BJ (cell line): ENCODE measurements around the gene CYP2E1. TPM values are rescaled to one million over a fixed set of nuclear protein-coding genes. Genes with fewer than 3 reads are reported as not detected.
"Not testable (repeated sequence)": the region's sequence is repeated elsewhere in the genome, so short reads cannot be mapped to it uniquely, and the experiment has no call there.

Experiments used
- CTCF ChIA-PET: fragments of 350-600 bp; formaldehyde crosslinking; extraction: SDS; loops from one replicate; lab custom pipeline; 2021; ENCODE audit warnings: antibody characterized with exemption, inconsistent platforms; lab: Yijun Ruan, JAX
- POLR2A ChIA-PET: fragments of 300-600 bp; sonication (Branson Sonifier 250); formaldehyde crosslinking; extraction: SDS; loops from one replicate; lab custom pipeline; 2021; ENCODE audit warnings: antibody characterized with exemption; lab: Charles Lee
- DNase-seq: peaks from one replicate; pipeline ENCODE4 v3.0.0-alpha.2; 2011; ENCODE audit warnings: low read depth
- H3K27me3 ChIP-seq: 2 replicates; pipeline ENCODE4 v1.6.0; 2011; ENCODE audit warnings: low read length; ENCODE audit not compliant: control insufficient read depth, insufficient read depth
- H3K36me3 ChIP-seq: 2 replicates; pipeline ENCODE4 v1.5.1; 2011; ENCODE audit warnings: low read length; ENCODE audit not compliant: control insufficient read depth, insufficient read depth
- H3K4me3 ChIP-seq: 2 replicates; pipeline ENCODE4 v1.5.1; 2011; ENCODE audit warnings: low read depth, mild to moderate bottlenecking, control low read depth, low read length
- polyA plus RNA-seq: library from polyadenylated mRNA; depleted of rRNA; stranded (reverse); fragments of >200 nt; gene quantifications from 2 replicates; pipeline ENCODE4 v1.2.3, GENCODE V29; 2011
- TF ChIP-seq, protein P1 (sequence below): IDR thresholded peaks from 2 replicates; pipeline ENCODE4 v1.5.1; 2011; ENCODE audit warnings: low read depth, mild to moderate bottlenecking, control low read depth, inconsistent platforms, low read length, moderate library complexity; ENCODE audit not compliant: insufficient read depth

The CYP2E1 gene
- polyA plus RNA-seq, 1 experiment, result 1.9 TPM

DNA sequence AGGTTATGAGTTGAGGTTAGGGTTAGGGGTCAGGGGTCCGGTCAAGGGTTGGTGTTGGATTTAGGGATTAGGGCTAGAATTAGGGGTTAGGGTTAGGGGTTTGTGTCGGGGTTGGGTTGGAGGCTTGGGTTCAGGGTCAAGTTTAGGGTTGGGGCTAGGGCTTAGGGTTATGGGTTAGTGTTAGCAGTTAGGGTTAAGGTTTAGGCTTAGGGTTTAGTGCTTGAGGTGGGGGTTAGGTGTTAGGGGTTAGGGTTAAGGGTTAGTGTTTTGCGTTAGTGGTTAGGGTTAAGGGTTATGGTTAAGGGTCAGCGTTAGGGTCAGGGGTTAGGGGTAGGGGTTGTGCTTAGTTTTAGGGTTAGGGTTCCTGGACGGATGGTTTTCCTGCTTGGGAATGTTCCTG lies 40.0 kb downstream of the CYP2E1 start:
- Histone ChIP-seq H3K36me3 (no peaks in the 10 kb centered on the region), H3K4me3 (no peak overlapping the region), H3K27me3 (no peaks in the 10 kb centered on the region)
- POLR2A ChIA-PET, result no interaction called here
- no peak for DNase-seq
- TF ChIP-seq, protein P1, sequence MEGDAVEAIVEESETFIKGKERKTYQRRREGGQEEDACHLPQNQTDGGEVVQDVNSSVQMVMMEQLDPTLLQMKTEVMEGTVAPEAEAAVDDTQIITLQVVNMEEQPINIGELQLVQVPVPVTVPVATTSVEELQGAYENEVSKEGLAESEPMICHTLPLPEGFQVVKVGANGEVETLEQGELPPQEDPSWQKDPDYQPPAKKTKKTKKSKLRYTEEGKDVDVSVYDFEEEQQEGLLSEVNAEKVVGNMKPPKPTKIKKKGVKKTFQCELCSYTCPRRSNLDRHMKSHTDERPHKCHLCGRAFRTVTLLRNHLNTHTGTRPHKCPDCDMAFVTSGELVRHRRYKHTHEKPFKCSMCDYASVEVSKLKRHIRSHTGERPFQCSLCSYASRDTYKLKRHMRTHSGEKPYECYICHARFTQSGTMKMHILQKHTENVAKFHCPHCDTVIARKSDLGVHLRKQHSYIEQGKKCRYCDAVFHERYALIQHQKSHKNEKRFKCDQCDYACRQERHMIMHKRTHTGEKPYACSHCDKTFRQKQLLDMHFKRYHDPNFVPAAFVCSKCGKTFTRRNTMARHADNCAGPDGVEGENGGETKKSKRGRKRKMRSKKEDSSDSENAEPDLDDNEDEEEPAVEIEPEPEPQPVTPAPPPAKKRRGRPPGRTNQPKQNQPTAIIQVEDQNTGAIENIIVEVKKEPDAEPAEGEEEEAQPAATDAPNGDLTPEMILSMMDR, result no peak
- CTCF ChIA-PET, result no interaction called here

DNA sequence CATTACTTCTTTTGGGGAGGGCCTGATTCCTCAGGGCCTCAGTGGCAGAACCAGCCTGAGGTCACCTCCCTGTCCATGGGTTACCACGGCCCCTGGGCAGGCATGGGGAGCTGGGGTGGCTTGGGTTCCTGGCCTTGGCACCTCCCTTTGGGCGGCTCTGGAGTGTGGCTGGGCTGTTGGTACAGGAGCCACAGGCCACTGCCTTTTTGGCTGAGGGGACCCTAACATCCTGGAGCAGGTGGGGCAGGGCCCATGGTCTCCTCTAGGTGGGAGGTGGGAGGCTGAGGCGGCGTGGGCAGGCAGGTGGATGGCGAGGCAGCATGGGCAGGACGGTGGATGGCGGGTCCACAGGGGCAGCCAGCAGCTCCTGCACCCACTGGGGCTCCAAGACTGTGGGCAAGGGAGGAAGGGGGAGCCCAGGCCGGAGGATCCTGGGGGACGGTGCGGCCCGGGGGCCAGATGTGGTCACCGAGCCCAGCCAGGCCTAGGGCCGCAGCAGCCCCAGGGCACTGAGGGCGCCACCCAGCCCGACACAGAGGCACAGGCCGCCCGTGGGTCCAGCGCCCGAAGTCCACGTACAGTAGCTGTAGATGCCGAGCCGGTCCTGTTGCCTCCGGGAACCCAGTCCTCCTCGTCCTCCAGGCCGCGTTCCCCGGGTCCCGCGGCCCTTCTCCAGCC lies 40.6 kb downstream of the CYP2E1 start:
- ChIA-PET POLR2A (no interaction called here), CTCF (no interaction called here)
- DNase-seq, result no peak
- TF ChIP-seq, protein P1, result no peak
- no peak overlapping the region for H3K4me3 ChIP-seq
- H3K36me3 ChIP-seq, result no peaks in the 10 kb centered on the region
- H3K27me3 ChIP-seq, result no peaks in the 10 kb centered on the region

DNA sequence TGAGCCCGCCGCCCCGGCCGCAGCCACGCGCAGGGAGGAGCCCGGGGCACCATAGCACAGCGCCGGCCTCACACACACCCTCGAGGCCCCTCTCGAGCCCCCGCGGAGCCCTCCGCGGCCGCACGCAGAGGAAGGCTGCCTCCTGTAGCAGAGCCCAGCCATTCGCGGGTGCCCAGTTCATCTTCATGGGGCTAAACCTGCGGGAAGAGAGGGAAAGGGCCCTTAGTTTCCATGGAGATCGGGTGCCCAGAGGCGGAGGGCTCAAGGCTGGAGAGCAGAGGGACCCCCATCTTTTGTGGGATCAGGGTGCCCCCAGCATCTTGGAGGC lies 41.1 kb downstream of the CYP2E1 start:
- no peak for DNase-seq
- Histone ChIP-seq H3K27me3 (no peaks in the 10 kb centered on the region), H3K4me3 (no peak overlapping the region), H3K36me3 (no peaks in the 10 kb centered on the region)
- CTCF ChIA-PET, result no interaction called here
- TF ChIP-seq, protein P1, result no peak
- POLR2A ChIA-PET, result no interaction called here

DNA sequence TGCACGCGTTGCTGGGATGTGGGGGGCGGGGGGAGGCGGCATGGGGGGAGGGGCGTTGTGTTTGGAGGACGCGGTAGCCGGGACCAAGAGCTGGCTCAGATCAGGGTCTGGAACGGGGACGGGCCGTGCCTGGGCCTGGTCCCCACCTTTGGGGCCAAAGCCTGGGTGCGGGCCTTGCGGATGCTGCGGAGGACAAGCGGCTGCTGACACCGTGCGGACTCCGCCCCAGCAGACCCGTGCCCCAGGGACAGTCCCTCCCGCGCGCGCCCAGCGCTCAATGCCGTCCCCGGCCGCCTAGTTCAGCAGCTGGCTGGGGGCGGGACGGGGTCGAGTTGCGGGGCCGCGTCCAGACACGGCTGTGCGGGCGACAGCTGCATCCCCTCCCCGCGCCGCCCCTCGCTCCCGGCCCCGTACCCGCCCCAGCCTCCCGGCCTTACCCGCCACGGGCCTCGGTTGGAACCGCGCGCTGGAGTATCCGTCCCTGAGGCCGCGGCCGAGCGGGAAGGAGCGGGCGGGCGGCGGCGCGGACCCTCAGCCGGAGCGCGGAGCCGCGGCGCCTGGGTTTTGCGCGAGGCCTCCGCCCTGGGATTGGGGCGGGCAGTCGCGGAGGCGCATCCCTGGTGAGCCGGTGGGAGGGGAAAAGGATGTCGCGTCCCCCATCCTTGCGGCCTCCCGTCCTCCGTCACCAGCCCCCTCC lies 41.8 kb downstream of the CYP2E1 start:
- POLR2A ChIA-PET, H3K36me3 ChIP-seq, DNase-seq, CTCF ChIA-PET, H3K27me3 ChIP-seq: not testable (repeated sequence)
- H3K4me3 ChIP-seq, result peak overlapping the region; percentile 26

DNA sequence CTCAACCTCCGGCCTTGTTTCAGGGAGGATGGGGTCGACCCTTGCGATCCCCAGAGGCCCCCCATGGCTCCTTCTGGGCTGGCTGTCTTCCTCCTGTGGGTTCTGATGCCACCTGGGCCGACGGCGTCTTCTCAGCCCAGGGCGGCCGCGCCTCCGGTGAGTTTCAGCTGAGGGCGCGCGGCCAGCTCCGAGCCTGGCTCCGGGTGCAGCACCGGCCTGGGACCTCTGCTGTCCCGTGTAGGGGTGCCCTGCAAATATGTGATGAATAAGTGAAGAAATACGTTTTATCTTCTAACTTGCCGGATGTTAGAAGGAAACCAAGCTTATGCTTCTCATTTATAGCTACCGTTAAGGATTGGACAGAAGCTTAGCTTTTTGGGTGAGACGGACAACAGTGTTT lies 42.6 kb downstream of the CYP2E1 start:
- POLR2A ChIA-PET, H3K36me3 ChIP-seq: not testable (repeated sequence)

DNA sequence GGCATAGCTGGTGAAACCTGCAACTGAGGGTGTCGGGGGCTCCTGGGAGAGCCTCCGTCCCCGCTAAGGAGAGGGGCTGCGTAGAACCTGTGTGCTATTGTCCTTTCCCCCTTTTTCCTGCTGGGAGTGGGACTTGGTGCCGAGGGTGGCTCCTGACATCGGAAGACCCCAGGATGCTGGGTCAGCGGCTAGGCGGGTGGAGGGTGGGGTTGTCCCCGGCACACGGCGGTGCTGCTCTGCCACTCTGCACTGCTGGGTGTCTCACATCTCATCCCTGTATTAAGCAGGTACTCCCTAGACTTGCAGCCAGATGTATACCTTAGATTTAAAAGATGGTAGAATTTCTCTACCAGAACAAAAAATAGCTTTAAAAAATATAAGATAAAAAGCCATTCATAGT lies 44.9 kb downstream of the CYP2E1 start:
- H3K4me3 ChIP-seq, H3K36me3 ChIP-seq, H3K27me3 ChIP-seq, DNase-seq, POLR2A ChIA-PET: not testable (repeated sequence)
- CTCF ChIA-PET, result interaction anchor here (1.7 kb wide), 1 partner anchor 135 kb away, joined by 6 read pairs; no protein-coding TSS in a partner anchor

More for the DNA sequence above, 42.6 kb downstream of the CYP2E1 start:
- DNase-seq, CTCF ChIA-PET, H3K27me3 ChIP-seq, H3K4me3 ChIP-seq: not testable (repeated sequence)

DNA sequence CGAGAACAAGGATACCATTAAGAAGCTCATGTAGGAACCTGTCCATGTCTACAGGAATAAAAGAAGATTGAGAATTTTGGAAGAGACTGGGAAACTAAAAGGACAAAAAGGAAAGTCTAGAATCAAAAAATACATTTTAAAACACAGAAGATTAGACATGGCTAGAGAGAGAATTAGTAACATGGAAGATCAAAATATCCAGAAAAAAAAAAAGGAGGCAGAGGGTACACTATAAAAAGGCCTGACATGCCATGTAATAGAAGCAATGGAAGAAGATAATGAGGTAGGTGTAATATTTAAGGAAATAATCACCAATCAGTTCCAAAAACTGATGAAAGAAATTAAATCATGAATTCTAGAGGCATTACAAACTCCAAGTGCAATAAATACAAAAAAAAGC lies 46.3 kb downstream of the CYP2E1 start:
- H3K27me3 ChIP-seq, POLR2A ChIA-PET, H3K36me3 ChIP-seq, DNase-seq, H3K4me3 ChIP-seq: not testable (repeated sequence)
- CTCF ChIA-PET, result interaction anchor here (0.6 to 1.7 kb wide), 3 partner anchors 135 to 263 kb away, joined by 3 to 6 read pairs (median 4); no protein-coding TSS in a partner anchor

DNA sequence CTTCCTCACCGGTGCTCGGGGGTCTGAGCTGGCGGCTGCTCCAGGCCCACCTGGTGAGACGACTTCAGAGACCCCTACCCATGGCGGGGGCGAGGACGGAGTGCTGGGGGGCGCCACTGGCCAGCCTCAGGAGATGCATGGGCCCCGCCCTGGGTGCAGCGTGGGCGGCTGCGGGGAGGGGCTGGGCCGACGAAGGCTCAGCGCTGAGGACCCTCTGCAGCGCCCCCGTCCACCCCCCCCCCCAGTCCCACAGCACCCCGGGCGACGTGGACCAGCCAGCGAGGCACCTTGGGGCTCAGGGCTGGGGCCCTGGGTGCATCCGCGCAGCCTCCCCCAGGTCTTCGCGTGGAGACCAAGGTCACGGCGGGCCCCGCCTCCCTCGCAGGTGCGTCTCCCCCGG lies 49.9 kb downstream of the CYP2E1 start:
- H3K36me3 ChIP-seq, H3K4me3 ChIP-seq, H3K27me3 ChIP-seq, CTCF ChIA-PET, POLR2A ChIA-PET, DNase-seq: not testable (repeated sequence)
